Neural cell (in vitro differentiated cells): Measurements from ENCODE around the gene NHS.

Source experiments
- EP300 ChIP-seq: fragments of 450-650 bp; conservative IDR thresholded peaks from 2 replicates; pipeline ENCODE4 v1.6.1; 2014; ENCODE audit warnings: antibody characterized with exemption, mild to moderate bottlenecking, moderate library complexity; ENCODE audit not compliant: poor library complexity, severe bottlenecking
- POLR2AphosphoS5 ChIP-seq: IDR thresholded peaks from 2 replicates; pipeline ENCODE4 v1.6.1; 2012
- TF ChIP-seq, protein P1 (sequence below): fragments of 450-650 bp; IDR thresholded peaks from 2 replicates; pipeline ENCODE4 v1.5.1; 2014; ENCODE audit warnings: antibody characterized with exemption, mild to moderate bottlenecking, moderate library complexity; ENCODE audit not compliant: poor library complexity, severe bottlenecking

DNA sequence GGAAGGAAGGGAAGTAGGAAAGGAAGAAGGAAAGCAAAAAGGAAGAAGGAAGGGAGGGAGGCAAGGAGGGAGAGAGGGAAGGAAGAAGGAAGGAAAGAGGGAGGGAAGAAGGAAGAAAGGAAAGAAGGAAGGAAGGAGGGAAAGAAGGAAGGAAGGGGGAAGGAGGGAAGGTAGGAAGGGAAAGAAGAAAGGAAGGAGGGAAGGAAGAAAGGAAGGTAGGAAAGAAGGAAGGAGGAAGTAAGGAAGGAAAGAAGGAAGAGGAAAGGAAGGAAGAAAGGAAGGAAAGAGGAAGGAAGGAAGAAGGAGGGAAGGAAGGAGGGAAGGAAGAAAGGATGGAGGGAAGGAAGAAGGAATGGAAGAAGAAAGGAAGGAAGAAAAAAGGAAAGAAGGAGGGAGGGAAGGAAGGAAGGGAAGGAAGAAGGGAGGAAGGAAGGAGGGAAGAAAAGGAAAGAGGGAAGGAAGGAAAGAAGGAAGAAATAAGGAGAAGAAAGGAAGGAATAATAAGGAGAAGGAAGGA is 343.7 kb downstream of the NHS start:
- TF ChIP-seq EP300 (no peak), POLR2AphosphoS5 (no peak)
- TF ChIP-seq, protein P1, sequence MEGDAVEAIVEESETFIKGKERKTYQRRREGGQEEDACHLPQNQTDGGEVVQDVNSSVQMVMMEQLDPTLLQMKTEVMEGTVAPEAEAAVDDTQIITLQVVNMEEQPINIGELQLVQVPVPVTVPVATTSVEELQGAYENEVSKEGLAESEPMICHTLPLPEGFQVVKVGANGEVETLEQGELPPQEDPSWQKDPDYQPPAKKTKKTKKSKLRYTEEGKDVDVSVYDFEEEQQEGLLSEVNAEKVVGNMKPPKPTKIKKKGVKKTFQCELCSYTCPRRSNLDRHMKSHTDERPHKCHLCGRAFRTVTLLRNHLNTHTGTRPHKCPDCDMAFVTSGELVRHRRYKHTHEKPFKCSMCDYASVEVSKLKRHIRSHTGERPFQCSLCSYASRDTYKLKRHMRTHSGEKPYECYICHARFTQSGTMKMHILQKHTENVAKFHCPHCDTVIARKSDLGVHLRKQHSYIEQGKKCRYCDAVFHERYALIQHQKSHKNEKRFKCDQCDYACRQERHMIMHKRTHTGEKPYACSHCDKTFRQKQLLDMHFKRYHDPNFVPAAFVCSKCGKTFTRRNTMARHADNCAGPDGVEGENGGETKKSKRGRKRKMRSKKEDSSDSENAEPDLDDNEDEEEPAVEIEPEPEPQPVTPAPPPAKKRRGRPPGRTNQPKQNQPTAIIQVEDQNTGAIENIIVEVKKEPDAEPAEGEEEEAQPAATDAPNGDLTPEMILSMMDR: no peak
